NCI-H774 (cell line): Measurements from ENCODE around the gene UBE2QL1.

ENCODE experiments used
- DNase-seq: peaks from one replicate; lab custom pipeline; 2025; lab: John Stamatoyannopoulos, UW

The UBE2QL1 gene, protein sequence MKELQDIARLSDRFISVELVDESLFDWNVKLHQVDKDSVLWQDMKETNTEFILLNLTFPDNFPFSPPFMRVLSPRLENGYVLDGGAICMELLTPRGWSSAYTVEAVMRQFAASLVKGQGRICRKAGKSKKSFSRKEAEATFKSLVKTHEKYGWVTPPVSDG

DNA sequence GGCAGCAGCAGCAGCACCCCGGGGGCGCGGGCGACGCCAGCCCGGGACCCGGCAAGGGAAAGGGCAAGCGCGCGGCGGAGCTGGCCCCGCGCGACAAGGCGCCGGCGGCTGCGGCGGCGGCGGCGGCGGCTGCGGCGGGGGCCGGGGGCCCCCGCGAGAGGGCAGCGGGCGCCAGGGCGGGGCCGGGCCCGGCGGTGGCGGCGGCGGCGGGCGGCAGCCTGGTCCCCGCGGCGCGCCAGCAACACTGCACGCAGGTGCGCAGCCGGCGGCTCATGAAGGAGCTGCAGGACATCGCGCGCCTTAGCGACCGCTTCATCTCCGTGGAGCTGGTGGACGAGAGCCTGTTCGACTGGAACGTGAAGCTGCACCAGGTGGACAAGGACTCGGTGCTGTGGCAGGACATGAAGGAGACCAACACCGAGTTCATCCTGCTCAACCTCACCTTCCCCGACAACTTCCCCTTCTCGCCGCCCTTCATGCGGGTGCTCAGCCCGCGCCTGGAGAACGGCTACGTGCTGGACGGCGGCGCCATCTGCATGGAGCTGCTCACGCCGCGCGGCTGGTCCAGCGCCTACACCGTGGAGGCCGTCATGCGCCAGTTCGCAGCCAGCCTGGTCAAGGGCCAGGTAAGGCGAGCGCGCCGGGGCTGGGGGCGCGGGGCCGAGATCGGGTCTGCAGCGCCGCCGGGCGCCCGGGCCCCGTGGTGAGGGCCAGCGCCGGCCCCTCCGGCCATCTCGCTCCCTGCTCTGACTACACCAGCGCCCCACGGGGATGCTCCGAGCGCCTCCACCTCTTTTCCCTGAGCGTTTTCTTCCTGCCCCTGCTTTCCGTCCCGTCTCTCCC, at the start of gene UBE2QL1:
Gene UBE2QL1, plus strand, starts transcription at position 238 of the 843 bp plus-strand sequence. Its CDS starts 35 bp downstream, at position 273.
- DNase-seq = peak; percentile 54

- no peak for DNase-seq
Observed at GRCh38 chr5:6399980-6400910, 48.4 kb upstream of the UBE2QL1 start.

DNA sequence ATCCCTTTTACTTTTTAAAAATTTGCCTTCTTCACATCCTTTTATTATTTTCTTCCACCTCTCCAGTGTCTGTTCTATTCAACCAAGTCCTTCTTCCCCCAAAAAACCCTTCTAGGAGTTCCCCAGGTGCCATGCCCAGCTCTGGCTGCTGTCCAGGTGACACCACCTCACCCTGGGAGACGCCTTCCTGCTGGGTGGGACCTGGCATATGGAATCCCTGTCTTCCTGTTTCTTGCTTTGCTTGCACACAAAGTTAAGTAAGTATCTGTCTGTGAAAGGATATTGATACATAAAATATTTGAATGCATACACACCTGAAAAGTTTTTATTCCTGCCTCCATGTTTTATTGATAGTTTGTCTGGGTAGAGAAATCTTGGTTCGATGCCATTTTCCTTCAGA, 47.2 kb upstream of the UBE2QL1 start:
- no peak for DNase-seq

- no peak for DNase-seq
Observed at GRCh38 chr5:6402939-6403338, 45.7 kb upstream of the UBE2QL1 start.

DNA sequence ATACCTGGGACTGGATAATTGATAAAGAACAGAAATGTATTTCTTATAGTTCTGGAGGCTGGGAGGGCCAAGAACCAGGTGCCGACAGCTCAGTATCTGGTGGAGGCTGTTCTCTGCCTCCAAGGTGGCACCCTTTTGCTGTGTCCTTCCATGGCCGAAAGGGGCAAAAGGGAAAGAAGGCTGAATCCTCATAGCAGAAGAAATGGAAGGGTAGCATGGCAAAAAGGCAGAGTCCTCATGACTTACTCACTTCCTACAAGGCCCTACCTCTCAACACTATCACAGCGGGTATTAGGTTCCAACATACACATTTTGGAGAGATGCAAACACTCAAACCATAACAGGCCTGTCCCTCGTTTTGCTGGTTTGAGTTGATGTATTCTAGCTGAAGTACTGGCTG, 45.2 kb upstream of the UBE2QL1 start:
- no peak for DNase-seq

DNA sequence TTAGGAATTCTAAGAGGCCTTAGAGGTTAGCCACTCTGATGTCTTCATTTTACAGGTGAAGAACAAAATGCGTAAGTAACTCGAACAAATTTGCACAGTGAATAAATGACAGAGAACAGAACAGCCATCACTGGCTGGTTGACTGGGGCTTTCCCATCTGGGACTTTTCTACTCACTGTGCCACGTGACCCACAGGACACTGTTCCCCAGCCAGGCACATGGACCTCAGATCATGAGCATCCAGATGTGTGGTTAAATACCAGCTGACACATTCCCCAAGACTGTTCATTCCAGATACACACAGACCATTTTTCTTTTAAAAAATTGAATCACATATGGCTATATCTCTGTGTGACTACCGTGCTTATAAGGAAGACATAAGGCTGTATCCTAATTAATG, 44.5 kb upstream of the UBE2QL1 start:
- no peak for DNase-seq

DNA sequence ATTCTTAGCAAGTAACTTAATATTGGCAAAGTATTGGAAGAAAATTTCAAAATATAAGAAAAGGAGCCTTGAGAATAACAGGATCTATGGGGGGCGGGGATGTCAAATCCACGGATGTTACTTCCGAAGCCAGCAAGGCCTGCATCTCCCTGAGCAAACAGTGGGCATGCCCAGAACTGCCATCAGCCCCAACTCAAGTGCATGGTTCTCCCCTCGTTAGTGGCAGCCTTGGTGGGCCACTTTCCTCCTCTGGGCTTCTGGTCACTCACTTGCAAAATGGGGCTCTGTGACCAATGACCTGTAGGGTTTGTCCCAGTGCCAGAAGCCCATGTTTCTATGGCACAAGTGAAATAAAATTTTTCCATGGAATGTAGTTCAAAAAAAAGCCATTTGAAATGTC, 43.1 kb upstream of the UBE2QL1 start:
- DNase-seq = no peak

GRCh38 chr5:6407558-6408259, 41.0 kb upstream of the UBE2QL1 start:
- no peak for DNase-seq

DNA sequence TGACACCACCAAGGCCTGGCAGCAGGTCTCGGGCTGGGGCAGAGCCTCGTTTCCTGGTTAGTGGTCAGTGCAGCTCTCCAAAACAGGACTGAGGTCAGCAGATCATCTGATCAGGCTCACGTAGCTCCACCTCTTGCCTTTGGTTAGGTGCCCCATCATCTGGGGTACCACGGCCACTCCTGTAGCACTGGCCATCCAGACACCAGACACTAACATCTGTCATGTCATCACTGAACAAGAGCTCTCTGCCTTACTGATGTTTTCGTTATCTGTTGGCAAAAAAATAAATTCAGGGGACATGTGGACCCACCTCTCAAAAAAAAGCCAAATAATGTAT, 40.4 kb upstream of the UBE2QL1 start:
- DNase-seq = no peak

- DNase-seq = no peak
Observed at GRCh38 chr5:6408627-6409446, 39.8 kb upstream of the UBE2QL1 start.

DNA sequence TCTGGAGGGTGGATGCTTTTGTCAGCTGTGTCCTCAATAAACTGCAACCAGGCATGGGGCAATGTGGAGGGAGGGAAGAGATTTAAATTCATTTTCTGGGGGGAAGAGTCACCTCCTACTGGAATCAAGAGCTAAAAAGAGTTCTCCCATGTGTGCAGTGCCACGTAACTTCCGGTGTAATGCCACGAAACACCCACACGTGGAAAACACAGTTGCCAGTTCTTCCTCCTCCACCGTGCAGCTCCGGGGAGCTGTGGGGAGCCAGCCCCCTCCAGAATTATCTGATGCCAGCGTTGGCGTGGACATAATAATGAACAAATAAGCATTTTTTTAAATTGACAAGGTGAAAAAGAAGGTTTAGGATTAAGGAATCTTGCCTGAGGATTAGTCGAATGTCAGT, 38.2 kb upstream of the UBE2QL1 start:
- DNase-seq = no peak

- no peak for DNase-seq
Observed at GRCh38 chr5:6411141-6411540, 37.5 kb upstream of the UBE2QL1 start.

- no peak for DNase-seq
Observed at GRCh38 chr5:6412811-6413210, 35.8 kb upstream of the UBE2QL1 start.

DNA sequence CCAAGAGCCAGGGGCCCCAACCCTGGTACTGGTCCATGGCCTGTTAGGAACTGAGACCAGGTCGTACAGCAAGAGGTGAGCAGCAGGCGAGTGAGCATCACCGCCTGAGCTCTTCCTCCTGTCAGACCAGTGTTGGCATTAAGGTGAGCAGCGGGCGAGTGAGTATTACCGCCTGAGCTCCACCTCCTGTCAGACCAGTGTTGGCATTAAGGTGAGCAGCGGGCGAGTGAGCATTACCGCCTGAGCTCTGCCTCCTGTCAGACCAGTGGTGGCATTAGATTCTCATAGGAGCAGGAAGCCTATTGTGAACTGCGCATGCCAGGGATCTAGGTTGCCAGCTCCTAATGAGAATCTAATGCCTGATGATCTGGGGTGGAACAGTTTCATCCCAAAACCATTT, 31.0 kb upstream of the UBE2QL1 start:
- no peak for DNase-seq

- no peak for DNase-seq
Observed at GRCh38 chr5:6418679-6419276, 29.9 kb upstream of the UBE2QL1 start.

- DNase-seq = peak; percentile 86
Observed at GRCh38 chr5:6419340-6419852, 29.3 kb upstream of the UBE2QL1 start.

- no peak for DNase-seq
Observed at GRCh38 chr5:6423327-6424109, 25.1 kb upstream of the UBE2QL1 start.

- DNase-seq = peak; percentile 47
Observed at GRCh38 chr5:6424110-6424659, 24.5 kb upstream of the UBE2QL1 start.

DNA sequence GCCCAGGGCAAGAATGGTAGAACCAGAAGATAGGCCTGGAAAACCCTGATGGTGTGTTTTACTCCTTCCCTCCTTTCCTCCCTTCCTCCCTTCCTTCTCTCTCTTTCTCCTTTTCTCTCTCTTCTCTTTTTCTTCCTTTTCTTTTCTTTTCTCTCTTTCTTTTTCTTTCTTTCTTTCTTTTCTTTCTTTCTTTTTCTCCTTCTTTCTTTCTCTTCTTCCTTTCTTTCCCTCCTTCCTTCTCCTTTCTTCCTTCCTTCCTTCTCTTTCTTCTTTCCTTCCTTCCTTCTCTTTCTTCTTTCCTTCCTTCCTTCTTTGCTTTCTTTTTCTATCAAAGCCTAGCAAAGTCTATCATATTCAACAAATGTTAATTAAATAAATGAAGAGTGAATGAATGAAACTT, 24.0 kb upstream of the UBE2QL1 start:
- DNase-seq = no peak
